H1 (cell line): ENCODE data around the gene ACOX1. TPM values are rescaled to one million over a fixed set of nuclear protein-coding genes. Genes with fewer than 3 reads are reported as not detected.

ENCODE experiments used
- CTCF ChIA-PET: fragments of 300-600 bp; sonication (Branson Sonifier 250); formaldehyde crosslinking; loops from one replicate; lab custom pipeline; 2021; ENCODE audit not compliant: partially characterized antibody; lab: Charles Lee
- POLR2A ChIA-PET: fragments of 300-600 bp; sonication (Branson Sonifier 250); formaldehyde crosslinking; loops from one replicate; lab custom pipeline; 2021; ENCODE audit warnings: inconsistent platforms; ENCODE audit not compliant: partially characterized antibody; lab: Charles Lee
- DNase-seq, 2 experiments: peaks; one replicate each; pipeline versions ENCODE4 v3.0.0 to v3.0.0-alpha.2; 2010 to 2022; ENCODE audit warnings: low spot score in 2 of 2, low read depth in 1 of 2, mixed read lengths in 1 of 2
- FAIRE-seq: peaks from 2 replicates; lab custom pipeline; 2011; peaks lifted over from hg19 to GRCh38; lab: Jason Lieb, UNC
- H2AFZ ChIP-seq: 2 replicates; pipeline ENCODE4 v1.8.1; 2012; ENCODE audit warnings: low read length, inconsistent platforms
- H2AK5ac ChIP-seq: 2 replicates; pipeline ENCODE4 v1.6.1; 2013; ENCODE audit warnings: low read depth, low read length
- H2BK120ac ChIP-seq: replicated peaks from 2 replicates; pipeline ENCODE3; 2013; ENCODE audit warnings: low read depth, low read length, inconsistent platforms
- H2BK12ac ChIP-seq: 2 replicates; pipeline ENCODE4 v1.6.1; 2013; ENCODE audit warnings: low read depth, low read length
- H2BK15ac ChIP-seq: 2 replicates; pipeline ENCODE4 v1.6.1; 2013; ENCODE audit warnings: low read length
- H2BK20ac ChIP-seq: 2 replicates; pipeline ENCODE4 v1.6.1; 2013; ENCODE audit warnings: low read length
- H2BK5ac ChIP-seq: 2 replicates; pipeline ENCODE4 v1.6.1; 2013; ENCODE audit warnings: low read depth, low read length
- H3K14ac ChIP-seq: 2 replicates; pipeline ENCODE4 v1.6.1; 2013; ENCODE audit warnings: inconsistent platforms; ENCODE audit not compliant: insufficient read length
- H3K18ac ChIP-seq: 2 replicates; pipeline ENCODE4 v1.6.1; 2013; ENCODE audit warnings: low read length; ENCODE audit errors: extremely low read depth
- H3K23ac ChIP-seq: 2 replicates; pipeline ENCODE4 v1.6.1; 2013; ENCODE audit warnings: inconsistent platforms; ENCODE audit not compliant: insufficient read length
- H3K23me2 ChIP-seq: 2 replicates; pipeline ENCODE4 v1.6.1; 2013; ENCODE audit warnings: low read depth, low read length
- H3K27ac ChIP-seq: 2 replicates; pipeline ENCODE4 v1.6.1; 2011; ENCODE audit warnings: low read depth, low read length, inconsistent platforms
- H3K27me3 ChIP-seq, 4 experiments: replicated peaks in 1 of 4; 1 replicate in 1 of 4; 2 replicates in 3 of 4; pipeline versions ENCODE4 v1.6.1 to v1.8.1; 2011 to 2013; ENCODE audit warnings: low read length in 3 of 4, mild to moderate bottlenecking in 3 of 4, inconsistent platforms in 2 of 4, mixed read lengths in 2 of 4, moderate library complexity in 1 of 4; ENCODE audit not compliant: control insufficient read depth in 3 of 4, insufficient read depth in 3 of 4; ENCODE audit errors: extremely low read depth in 1 of 4
- H3K36me3 ChIP-seq, 4 experiments: 2 replicates each; pipeline versions ENCODE4 v1.6.1 to v1.8.1; 2011 to 2013; ENCODE audit warnings: mild to moderate bottlenecking in 4 of 4, low read length in 3 of 4, moderate library complexity in 2 of 4, control low read depth in 1 of 4, inconsistent platforms in 1 of 4; ENCODE audit not compliant: insufficient read depth in 4 of 4, control insufficient read depth in 2 of 4
- H3K4ac ChIP-seq: replicated peaks from 2 replicates; pipeline ENCODE3; 2013; ENCODE audit warnings: low read length, low read depth, mixed read lengths, inconsistent platforms; ENCODE audit not compliant: insufficient read length
- H3K4me1 ChIP-seq, 4 experiments: replicated peaks in 1 of 4; 1 replicate in 1 of 4; 2 replicates in 3 of 4; pipeline versions ENCODE4 v1.6.1 to v1.8.1; 2011 to 2013; ENCODE audit warnings: low read length in 3 of 4, inconsistent platforms in 2 of 4, mixed read lengths in 1 of 4; ENCODE audit not compliant: insufficient read depth in 4 of 4, control insufficient read depth in 3 of 4
- H3K4me2 ChIP-seq, 2 experiments: 2 replicates each; pipeline versions ENCODE4 v1.6.1 to v1.8.1; 2011 to 2013; ENCODE audit warnings: low read depth in 2 of 2, low read length in 2 of 2, control low read depth in 1 of 2, inconsistent platforms in 1 of 2, mild to moderate bottlenecking in 1 of 2; ENCODE audit not compliant: insufficient read depth in 1 of 2
- H3K4me3 ChIP-seq, 4 experiments: fragments of 200-600, 300-600 bp in 1 of 4; sonication (generic), shearing (Covaris generic), sonication (Bioruptor Twin) in 1 of 4; 2 replicates each; pipeline versions ENCODE4 v1.5.1 to v1.8.1; 2011 to 2016; ENCODE audit warnings: low read length in 4 of 4, low read depth in 3 of 4, control low read depth in 2 of 4, inconsistent platforms in 2 of 4, mild to moderate bottlenecking in 2 of 4, mixed read lengths in 1 of 4, moderate library complexity in 1 of 4; ENCODE audit not compliant: insufficient read depth in 2 of 4; ENCODE audit errors: extremely low read depth in 1 of 4
- H3K56ac ChIP-seq: replicated peaks from 2 replicates; pipeline ENCODE3; 2013; ENCODE audit warnings: low read depth, mild to moderate bottlenecking, mixed read lengths, low read length, inconsistent platforms; ENCODE audit not compliant: insufficient read length
- H3K79me1 ChIP-seq: 2 replicates; pipeline ENCODE4 v1.6.1; 2013; ENCODE audit warnings: low read depth, low read length, control low read depth
- H3K79me2 ChIP-seq, 2 experiments: 2 replicates each; pipeline versions ENCODE4 v1.6.1 to v1.8.1; 2012 to 2013; ENCODE audit warnings: low read length in 2 of 2, mild to moderate bottlenecking in 2 of 2, inconsistent platforms in 1 of 2; ENCODE audit not compliant: insufficient read depth in 2 of 2, control insufficient read depth in 1 of 2
- H3K9ac ChIP-seq, 4 experiments: replicated peaks in 1 of 4; 1 replicate in 1 of 4; 2 replicates in 3 of 4; pipeline versions ENCODE4 v1.6.1 to v1.8.1; 2011 to 2013; ENCODE audit warnings: low read depth in 3 of 4, low read length in 3 of 4, control low read depth in 2 of 4, mild to moderate bottlenecking in 2 of 4, moderate library complexity in 2 of 4, inconsistent platforms in 1 of 4; ENCODE audit errors: extremely low read depth in 1 of 4
- H3K9me3 ChIP-seq, 2 experiments: 2 replicates each; pipeline versions ENCODE4 v1.6.1 to v1.8.1; 2012 to 2013; ENCODE audit warnings: mild to moderate bottlenecking in 2 of 2, moderate library complexity in 2 of 2, control low read depth in 1 of 2, inconsistent platforms in 1 of 2, low read depth in 1 of 2, low read length in 1 of 2, mixed read lengths in 1 of 2; ENCODE audit not compliant: insufficient read depth in 2 of 2
- H4K20me1 ChIP-seq, 2 experiments: replicated peaks in 1 of 2; 2 replicates each; pipeline versions ENCODE3 to v1.8.1; 2011 to 2013; ENCODE audit warnings: inconsistent platforms in 2 of 2, low read length in 2 of 2, mild to moderate bottlenecking in 1 of 2; ENCODE audit not compliant: insufficient read depth in 2 of 2, control insufficient read depth in 1 of 2
- H4K5ac ChIP-seq: 2 replicates; pipeline ENCODE4 v1.6.1; 2013; ENCODE audit warnings: low read length, low read depth, mixed read lengths, inconsistent platforms; ENCODE audit not compliant: insufficient read length
- H4K8ac ChIP-seq: 2 replicates; pipeline ENCODE4 v1.8.0; 2013; ENCODE audit warnings: mild to moderate bottlenecking, moderate library complexity, low read length, inconsistent platforms; ENCODE audit not compliant: insufficient read depth; ENCODE audit errors: extremely low read depth
- H4K91ac ChIP-seq: replicated peaks from 2 replicates; pipeline ENCODE3; 2013; ENCODE audit warnings: low read length, mixed read lengths, inconsistent platforms; ENCODE audit not compliant: insufficient read length
- CEBPB ChIP-seq: IDR thresholded peaks from 2 replicates; pipeline ENCODE4 v1.6.1; 2012; ENCODE audit warnings: low read depth, low read length
- JUN ChIP-seq: IDR thresholded peaks from 2 replicates; pipeline ENCODE4 v1.6.1; 2011; ENCODE audit warnings: low read depth, mild to moderate bottlenecking, improper control_type of control experiment, low read length
- KDM4A ChIP-seq: IDR thresholded peaks from one replicate; pipeline ENCODE4 v1.7.1; 2012; ENCODE audit warnings: low read depth, mild to moderate bottlenecking, moderate library complexity, low read length, inconsistent platforms; ENCODE audit not compliant: severe bottlenecking
- MAFK ChIP-seq: IDR thresholded peaks from 2 replicates; pipeline ENCODE4 v1.6.1; 2012; ENCODE audit warnings: low read depth, mild to moderate bottlenecking, improper control_type of control experiment, low read length
- PHF8 ChIP-seq: fragments of 200-600 bp; sonication (generic); conservative IDR thresholded peaks from 2 replicates; pipeline ENCODE4 v1.7.1; 2012; ENCODE audit warnings: low read depth, mild to moderate bottlenecking, inconsistent platforms, low read length, moderate library complexity
- RBBP5 ChIP-seq: IDR thresholded peaks from 2 replicates; pipeline ENCODE4 v1.7.1; 2012; ENCODE audit warnings: low read depth, mild to moderate bottlenecking, inconsistent platforms, low read length, moderate library complexity, borderline replicate concordance
- SAP30 ChIP-seq: fragments of 300-600 bp; sonication (generic); IDR thresholded peaks from 2 replicates; pipeline ENCODE4 v1.7.1; 2012; ENCODE audit warnings: low read length, moderate library complexity, mild to moderate bottlenecking, inconsistent platforms; ENCODE audit not compliant: insufficient read depth, insufficient replicate concordance
- SIX5 ChIP-seq: IDR thresholded peaks from 2 replicates; pipeline ENCODE4 v1.6.1; 2011; ENCODE audit warnings: mild to moderate bottlenecking, low read depth, low read length
- SP2 ChIP-seq: IDR thresholded peaks from 2 replicates; pipeline ENCODE4 v1.6.1; 2012; ENCODE audit warnings: mild to moderate bottlenecking, low read length, inconsistent platforms
- TAF1 ChIP-seq: IDR thresholded peaks from 2 replicates; pipeline ENCODE4 v1.6.1; 2011; ENCODE audit warnings: mild to moderate bottlenecking, low read depth, low read length
- TBP ChIP-seq: IDR thresholded peaks from 2 replicates; pipeline ENCODE4 v1.6.1; 2011; ENCODE audit warnings: low read depth, low read length, improper control_type of control experiment
- TCF12 ChIP-seq: IDR thresholded peaks from 2 replicates; pipeline ENCODE4 v1.6.1; 2011; ENCODE audit warnings: low read depth, mild to moderate bottlenecking, low read length
- WGBS, 2 experiments: shearing (Covaris generic) in 1 of 2; methylation state at CpG; one replicate each; pipeline versions ENCODE4 v1.1.6 to v1.1.7; 2013 to 2015; ENCODE audit warnings: low lambda C conversion rate in 2 of 2, mixed read lengths in 2 of 2, inconsistent platforms in 1 of 2, low coverage in 1 of 2, missing lambda C conversion rate in 1 of 2; ENCODE audit not compliant: insufficient replicate concordance in 2 of 2, insufficient coverage in 1 of 2, insufficient read length in 1 of 2; ENCODE audit errors: extremely low coverage in 1 of 2, missing lambda C conversion rate in 1 of 2; 5-methylcytosine and 5-hydroxymethylcytosine counted together
- polyA plus RNA-seq, 7 experiments: library from polyadenylated mRNA; depleted of rRNA in 3 of 7; stranded (reverse) in 5 of 7; unstranded in 2 of 7; fragments of >200 nt in 5 of 7; fragments of 200-250 nt in 2 of 7; gene quantifications; 1 replicate in 5 of 7; 2 replicates in 1 of 7; 4 replicates in 1 of 7; pipeline versions ENCODE4 v1.2.1 to v1.2.3, GENCODE V29; 2011 to 2013; ENCODE audit warnings: missing spikeins in 2 of 7, mixed read lengths in 2 of 7
- total RNA-seq: library from RNA; stranded (reverse); fragmentation: NEBNext Ultra II Directional; extraction: Animal tissue kit (Norgen Biotek cat#: 25700); gene quantifications from 2 replicates; pipeline ENCODE4 v1.2.1, GENCODE V29; 2021
- TF ChIP-seq, protein P1 (sequence below): IDR thresholded peaks from 2 replicates; pipeline ENCODE4 v1.6.1; 2011; ENCODE audit warnings: low read length, improper control_type of control experiment

Gene ACOX1
- total and polyA plus RNA-seq, 2 of the 8 experiments (the other 6 are each of a cell fraction or from before 2014, with no cell fraction given), result 10.5 to 30.4 TPM

DNA sequence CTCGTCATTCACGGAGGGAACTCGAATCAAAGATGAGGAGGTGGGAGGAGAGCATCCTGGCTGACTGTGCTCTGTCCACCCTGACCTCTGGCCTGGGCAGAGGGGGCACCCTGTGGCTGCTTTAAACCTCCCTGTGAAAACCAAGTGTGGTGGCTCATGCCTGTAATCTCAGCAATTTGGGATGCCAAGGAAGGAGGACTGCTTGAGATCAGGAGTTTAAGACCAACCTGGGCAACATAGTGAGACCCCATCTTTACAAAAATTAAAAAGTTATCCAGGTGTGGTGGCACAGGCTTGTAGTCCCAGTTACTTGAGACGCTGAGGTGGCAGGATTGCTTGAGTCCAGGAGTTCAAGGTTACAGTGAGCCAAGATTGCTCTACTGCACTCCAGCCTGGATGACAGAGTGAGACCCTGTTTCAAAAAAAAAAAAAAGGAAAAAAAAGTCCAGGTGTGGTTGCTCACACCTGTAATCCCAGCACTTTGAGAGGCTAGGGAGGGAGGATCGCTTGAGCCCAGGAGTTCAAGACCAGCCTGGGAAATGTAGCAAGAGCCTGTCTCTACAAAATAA is 15.9 kb upstream of the ACOX1 start:
- FAIRE-seq, result no peak
- CTCF ChIA-PET, result interaction anchor here (0.6 to 32.0 kb wide), 7 partner anchors 11 to 298 kb away, joined by 3 to 885 read pairs (median 4); partner anchors contain the start of genes MRPL38 and TRIM65
- TF ChIP-seq MAFK (no peak), SIX5 (no peak), SP2 (no peak), JUN (no peak), SAP30 (no peak), TBP (no peak), KDM4A (no peak), CEBPB (no peak), TCF12 (no peak), RBBP5 (no peak), TAF1 (no peak), PHF8 (no peak)
- TF ChIP-seq, protein P1, sequence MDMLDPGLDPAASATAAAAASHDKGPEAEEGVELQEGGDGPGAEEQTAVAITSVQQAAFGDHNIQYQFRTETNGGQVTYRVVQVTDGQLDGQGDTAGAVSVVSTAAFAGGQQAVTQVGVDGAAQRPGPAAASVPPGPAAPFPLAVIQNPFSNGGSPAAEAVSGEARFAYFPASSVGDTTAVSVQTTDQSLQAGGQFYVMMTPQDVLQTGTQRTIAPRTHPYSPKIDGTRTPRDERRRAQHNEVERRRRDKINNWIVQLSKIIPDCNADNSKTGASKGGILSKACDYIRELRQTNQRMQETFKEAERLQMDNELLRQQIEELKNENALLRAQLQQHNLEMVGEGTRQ, result no peak

More for the DNA sequence above, 15.9 kb upstream of the ACOX1 start:
- POLR2A ChIA-PET, result interaction anchor here (1.1 kb wide), 1 partner anchor 26 kb away, joined by 3 read pairs; no protein-coding TSS in a partner anchor
- H3K4me3 ChIP-seq, result no peak overlapping the region
- no peak overlapping the region for H2BK5ac ChIP-seq
- H3K27ac ChIP-seq, result no peak overlapping the region
- H2AFZ ChIP-seq, result no peak overlapping the region
- no peak overlapping the region for H3K23ac ChIP-seq
- peaks cover 3 to 9% (median 5%) of the 10 kb centered on the region in 4 experiments; a peak in 5 of 8 replicates for H3K36me3 ChIP-seq
- H3K27me3 ChIP-seq, result no peaks in the 10 kb centered on the region
- no peak overlapping the region for H3K4me2 ChIP-seq
- no peak overlapping the region for H3K4ac ChIP-seq
- H4K8ac ChIP-seq, result 0 out of 2 replicates have a peak overlapping the region, but pooled peaks have one; percentile 51
- H3K9ac ChIP-seq, result no peak overlapping the region
- H2AK5ac ChIP-seq, result no peak overlapping the region
- no peaks in the 10 kb centered on the region for H3K79me2 ChIP-seq
- H3K14ac ChIP-seq, result no peak overlapping the region
- no peaks in the 10 kb centered on the region for H3K9me3 ChIP-seq
- no peak overlapping the region for H2BK20ac ChIP-seq
- H3K79me1 ChIP-seq, result no peaks in the 10 kb centered on the region
- no peak for DNase-seq
- no peak overlapping the region for H3K18ac ChIP-seq
- no peak overlapping the region for H4K91ac ChIP-seq
- no peaks in the 10 kb centered on the region; a peak in 1 of 7 replicates for H3K4me1 ChIP-seq
- H3K56ac ChIP-seq, result no peak overlapping the region
- no peaks in the 10 kb centered on the region for H4K20me1 ChIP-seq
- no peaks in the 10 kb centered on the region for H3K23me2 ChIP-seq
- H2BK120ac ChIP-seq, result no peak overlapping the region
- 92% methylated on average over 5 of the region's 5 CpGs; no CpG with 5 or more reads in 1 of the 2 experiments for WGBS, 2 experiments
- H2BK12ac ChIP-seq, result no peak overlapping the region
- H4K5ac ChIP-seq, result no peak overlapping the region
- no peak overlapping the region for H2BK15ac ChIP-seq
